GM19467 (cell line): ENCODE data around the gene CCL1.

ENCODE experiments used
- ATAC-seq: cut with Tn5 transposase; IDR thresholded peaks from one replicate; pipeline ENCODE4 v1.9.1; 2021; ENCODE audit warnings: mild to moderate bottlenecking, moderate library complexity; ENCODE audit not compliant: unreplicated experiment

Gene CCL1, protein sequence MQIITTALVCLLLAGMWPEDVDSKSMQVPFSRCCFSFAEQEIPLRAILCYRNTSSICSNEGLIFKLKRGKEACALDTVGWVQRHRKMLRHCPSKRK

DNA sequence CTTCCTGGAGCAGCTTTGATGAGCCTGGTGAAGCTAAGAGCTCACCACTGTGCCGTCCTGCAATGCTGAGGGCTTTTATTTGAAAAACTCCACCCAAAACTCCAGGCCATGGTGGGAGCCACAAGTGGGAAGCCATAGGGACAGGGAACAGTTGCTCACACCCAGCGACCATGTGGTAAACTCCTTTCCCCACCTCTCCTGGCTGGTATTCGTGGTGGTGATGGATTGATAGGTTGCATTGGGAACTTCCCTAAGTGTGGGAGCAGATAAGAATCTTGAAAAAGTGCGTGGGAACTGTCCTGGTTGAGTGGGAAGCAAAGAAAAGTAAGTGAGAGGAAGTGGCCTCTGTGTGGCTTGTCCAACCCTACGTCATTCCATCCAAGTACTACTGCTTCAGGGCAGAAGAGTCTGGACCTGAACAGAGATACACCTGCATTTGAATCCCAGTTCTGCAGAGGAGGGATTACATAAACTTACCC lies at the start of gene CCL1:
CCL1 (minus strand) TSS at position 51 of the 479 bp plus-strand sequence. CDS start 72 bp downstream, outside the sequence.
- no peak for ATAC-seq

DNA sequence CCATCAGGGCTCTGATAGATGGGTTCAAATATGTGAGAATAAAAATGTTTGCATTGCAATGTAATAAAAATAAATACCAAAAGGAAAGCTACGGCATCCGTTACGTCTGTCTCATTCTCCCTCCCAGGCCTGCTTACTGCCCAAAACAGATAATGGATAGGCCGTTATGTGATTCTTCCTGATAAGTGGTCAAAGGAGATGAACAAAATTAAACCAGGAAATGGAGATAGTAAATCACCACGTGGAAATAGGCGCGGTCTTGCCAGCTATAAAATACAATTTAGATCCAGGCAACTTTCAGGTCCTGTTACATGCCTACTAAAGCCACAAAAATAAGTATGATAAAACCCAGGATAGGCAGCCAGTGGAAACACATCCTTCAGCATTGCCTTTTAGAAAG lies 49.5 kb upstream of the CCL1 start:
- ATAC-seq, result no peak

DNA sequence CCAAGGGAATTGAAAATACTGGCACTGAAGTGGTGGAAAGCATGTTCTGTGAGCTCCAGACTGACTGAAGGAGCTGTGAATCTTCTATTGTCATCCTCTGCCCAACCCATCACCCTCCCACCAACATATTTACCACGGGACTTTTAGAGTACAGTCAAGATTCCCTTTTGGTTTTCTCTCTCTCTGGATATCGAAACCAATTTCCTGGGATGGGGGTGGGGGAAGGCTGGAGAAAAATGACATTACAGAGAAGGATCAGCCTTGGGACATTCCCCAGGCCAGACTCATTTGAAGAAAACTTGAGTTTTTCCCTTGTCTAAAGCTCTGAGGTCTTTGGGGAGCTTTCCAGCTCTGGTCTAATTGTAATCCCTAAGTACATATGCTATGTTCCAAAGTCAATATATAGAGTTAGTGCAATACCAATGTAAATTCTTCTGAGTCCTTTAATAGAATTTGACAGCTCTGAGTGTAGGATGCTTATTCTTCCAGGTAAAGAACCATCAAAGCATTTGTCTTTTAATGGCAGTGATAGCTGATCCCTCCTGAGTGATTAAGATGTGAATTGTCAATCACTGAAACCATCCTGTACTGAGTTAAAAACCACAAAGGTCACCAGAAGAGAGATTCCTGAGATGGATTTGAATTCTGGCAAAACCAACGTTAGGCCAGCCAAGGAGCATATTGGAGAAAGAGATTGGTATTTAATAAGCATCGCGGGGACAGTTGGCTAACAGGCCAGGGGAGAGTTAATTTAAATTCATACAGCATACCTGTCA lies 48.8 kb upstream of the CCL1 start:
- ATAC-seq, result no peak

DNA sequence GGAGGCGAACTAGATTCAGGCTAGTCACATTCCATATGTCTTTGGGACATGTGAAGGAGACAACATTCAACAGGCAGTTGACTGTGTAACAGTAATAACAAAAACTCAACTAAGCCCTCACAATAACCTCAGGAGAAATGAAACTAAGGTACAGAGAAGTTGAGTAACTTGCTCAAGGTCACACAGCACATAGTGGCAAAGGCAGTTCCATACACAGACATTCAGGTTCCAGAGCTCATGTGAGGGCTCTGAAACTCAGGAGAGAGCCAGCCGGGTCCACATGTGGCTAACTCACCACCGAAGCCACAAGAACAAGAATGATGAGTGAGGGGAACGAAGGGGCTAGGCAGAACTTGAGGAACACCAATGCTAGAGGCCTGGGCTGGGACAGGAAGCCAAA lies 46.3 kb upstream of the CCL1 start:
- ATAC-seq, result no peak

DNA sequence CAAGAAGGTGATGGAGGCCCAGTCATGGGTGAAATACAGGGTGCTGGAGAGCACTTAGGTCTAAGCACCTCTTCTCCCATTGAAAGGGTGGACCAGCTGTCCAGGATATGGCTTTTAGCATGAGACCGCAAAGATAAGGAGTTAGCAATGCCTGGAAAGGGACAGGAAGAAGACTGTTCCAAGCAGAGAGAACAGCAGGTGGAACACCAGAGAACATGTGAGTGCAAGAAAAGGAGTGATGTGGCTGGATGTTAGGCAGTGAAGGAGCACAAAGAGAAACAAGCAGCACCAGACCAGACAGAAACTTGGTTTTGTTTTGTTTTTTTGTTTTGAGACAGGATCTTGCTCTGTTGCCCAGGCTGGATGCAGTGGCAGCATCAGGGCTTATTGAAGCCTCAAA lies 45.4 kb upstream of the CCL1 start:
- ATAC-seq, result no peak

DNA sequence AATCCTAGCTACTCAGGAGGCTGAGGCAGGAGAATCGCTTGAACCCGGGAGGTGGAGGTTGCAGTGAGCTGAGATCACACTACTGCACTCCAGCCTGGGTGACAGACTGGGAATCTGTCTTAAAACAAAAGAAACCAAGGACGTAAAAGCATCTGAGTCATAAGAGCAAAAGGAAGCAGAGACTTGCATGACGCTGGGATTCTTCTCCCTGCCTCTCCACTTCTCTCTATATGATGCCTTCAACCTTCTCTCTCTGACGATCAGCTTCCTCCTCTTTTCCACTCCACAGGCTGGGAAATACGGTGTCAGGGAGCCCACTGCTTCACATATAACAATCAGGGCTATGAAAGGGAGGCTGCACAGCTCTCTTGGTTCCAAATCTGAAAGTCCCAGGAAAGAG lies 43.2 kb upstream of the CCL1 start:
- ATAC-seq, result no peak

DNA sequence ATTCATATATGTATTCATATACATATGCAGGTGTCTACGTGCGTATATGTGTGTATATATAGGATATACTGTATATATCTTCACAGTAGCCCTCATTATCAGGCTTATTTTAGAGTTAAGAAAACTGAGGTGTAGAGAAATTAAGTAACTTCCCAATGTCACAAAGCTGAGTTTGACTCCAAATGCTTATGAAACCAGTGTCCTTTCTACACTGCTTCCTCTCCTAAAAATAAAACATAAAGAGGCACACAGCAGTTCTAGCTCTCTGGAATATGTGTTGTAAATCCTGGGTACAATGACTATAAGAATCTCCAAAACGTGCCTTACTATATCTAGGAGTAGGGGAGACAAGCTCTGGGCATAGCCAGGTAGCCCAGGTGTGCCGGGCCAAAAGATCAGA lies 40.0 kb upstream of the CCL1 start:
- ATAC-seq, result no peak

DNA sequence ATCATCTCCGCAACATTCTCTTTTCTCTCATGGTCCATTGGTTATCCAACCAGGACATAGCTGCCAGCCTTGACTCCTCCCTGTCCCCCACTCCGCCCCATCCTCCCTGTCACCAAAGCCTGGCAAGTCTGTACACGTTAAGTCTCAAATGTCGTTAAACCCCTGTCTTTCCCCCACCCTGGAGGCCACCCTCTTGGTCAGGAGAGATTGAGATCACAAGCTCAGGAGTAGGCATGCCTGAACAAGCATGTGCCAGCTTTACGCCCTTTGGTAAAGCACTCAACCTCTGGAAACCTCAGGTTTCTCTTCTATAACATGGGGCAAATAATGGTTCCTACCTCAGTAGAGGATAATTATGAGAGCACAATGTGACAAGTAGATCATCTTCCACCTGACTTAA lies 38.1 kb upstream of the CCL1 start:
- ATAC-seq, result no peak

DNA sequence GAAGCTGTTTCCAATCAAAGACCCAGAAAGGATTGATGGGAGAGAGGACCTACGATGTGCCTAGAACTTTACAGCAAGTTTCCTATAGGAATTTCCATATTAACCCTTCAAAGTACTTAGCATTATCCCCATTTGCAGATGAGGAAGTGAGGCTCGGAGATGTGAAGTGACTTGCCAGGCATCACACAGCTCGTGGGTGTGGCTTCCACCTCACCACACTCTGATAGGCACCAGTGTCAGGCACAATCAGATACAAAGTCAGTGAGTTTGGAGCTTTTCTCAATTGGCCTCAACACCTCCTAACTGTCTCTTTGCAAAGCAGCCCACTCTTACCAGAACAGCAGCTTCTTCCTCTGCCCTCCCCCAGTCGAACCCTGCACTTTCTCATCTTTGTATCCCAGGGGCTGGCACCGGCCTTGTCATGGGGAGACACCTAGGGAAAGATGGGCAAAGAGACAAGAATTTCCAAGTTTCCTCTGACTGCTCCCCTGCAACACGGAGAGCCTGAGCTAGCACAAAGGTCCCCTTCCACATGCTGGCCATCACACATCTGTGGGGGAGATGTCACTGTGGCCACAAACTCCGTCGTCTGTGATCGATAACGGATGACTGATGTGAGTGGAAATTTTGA lies 37.4 kb upstream of the CCL1 start:
- no peak for ATAC-seq

DNA sequence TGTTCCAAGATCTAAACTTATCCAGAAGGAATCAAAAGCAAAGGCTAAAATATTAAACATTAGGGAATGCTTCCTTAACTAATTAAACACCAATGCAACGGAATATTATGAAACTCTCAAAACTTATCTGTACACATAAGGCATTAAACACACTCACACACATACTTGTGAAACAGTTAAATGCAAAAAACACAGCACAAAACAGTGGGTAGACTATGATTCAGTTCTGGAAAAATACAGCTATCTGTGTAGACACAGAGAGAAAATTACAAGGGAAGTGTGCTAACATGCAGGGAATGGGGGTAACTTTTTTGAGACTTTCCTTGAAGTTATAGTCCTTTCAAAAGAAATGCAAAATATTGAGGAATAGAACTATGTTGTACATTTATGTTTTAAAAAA lies 36.7 kb upstream of the CCL1 start:
- no peak for ATAC-seq

DNA sequence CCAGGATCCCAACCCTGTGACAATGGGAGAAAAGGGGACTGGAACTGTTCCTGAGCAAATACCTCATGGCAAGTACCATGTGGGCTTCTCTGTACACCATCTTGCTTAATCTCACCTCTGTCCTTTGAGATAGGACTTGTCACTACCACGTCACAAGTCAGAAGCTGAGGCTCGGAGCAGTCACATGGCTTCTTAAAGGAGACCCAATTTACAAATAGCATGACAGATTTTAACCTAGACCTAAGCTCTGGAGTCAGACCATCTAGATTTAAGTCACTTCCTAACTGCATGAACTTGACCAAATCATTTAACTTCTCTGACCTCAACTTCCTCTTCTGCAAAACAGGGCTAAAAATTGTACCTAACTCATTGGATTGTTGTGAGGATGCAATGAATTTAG lies 36.0 kb upstream of the CCL1 start:
- ATAC-seq, result no peak

DNA sequence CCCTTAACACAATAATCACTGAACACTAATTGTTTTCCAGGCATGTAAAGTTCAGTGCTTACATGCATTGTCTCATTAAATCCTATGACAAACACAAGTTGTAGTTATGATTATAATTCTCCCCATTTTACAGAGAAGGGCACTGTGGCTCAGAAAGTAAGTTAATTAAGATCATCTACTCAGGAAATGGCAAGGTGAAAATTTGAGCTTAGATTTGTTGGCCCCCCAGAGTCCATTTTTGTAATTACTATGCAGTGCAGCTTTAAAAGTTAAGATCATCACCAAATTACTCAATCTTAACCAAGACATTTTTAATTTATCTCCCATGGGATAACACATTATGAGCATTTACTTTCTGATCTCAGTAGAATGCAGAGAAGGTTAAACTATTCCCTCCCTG lies 34.2 kb upstream of the CCL1 start:
- ATAC-seq, result no peak

DNA sequence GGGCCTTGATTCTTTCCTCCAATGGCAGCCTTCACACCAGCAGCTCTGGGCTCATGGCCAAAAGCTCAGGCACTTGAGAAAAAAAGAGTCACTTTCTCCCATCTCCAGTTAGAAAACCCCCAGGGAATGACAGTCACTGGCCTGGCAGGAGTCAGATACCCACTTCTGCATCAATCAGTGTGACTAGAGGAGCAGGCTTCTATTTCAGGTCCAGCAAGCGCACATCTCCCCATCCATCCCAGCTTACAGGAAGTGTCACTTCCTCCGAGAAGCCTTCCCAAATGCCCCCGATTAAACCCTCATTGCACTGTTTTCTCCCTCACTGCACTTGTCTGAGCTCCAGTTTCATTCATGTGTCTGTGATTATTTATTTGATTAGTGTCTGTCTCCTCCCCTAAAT lies 30.4 kb upstream of the CCL1 start:
- no peak for ATAC-seq

DNA sequence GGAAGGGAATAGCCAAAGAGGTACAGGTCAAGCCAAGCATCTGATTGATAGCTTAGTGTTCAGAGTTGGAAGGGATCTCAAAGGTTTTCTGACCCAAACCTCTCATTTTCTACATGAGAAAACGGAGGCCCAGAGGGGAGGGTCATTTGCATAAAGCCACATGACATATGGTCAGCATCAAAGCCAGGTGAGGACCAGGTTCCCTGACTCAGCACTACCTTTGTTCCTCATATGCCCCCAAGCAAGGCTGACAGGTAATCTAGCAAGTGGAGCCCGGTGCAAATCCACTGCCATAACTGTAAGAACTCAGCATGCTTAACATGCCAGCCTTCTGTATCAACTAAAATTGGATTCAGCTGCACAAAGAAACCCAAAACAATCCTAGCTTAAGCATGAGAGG lies 28.2 kb upstream of the CCL1 start:
- no peak for ATAC-seq

DNA sequence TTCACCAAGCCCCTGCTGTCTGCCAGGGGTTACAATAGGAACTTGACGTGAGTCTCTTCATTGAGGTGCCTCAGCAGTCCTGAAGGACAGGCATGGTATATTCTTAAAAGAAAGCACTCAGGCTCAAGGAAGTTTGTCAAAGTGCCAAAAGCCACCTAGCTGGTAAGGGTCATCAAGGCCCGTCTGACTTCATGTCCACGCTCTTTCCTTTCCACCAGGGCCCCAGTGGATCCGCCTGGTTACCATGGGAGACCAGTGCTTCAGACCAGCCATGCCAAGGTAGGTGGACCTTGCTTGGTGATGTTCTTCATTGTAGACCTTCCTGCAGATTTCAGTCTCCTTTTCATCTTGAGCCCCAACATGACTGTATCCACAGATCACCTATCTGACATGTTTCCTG lies 27.6 kb upstream of the CCL1 start:
- ATAC-seq, result no peak

DNA sequence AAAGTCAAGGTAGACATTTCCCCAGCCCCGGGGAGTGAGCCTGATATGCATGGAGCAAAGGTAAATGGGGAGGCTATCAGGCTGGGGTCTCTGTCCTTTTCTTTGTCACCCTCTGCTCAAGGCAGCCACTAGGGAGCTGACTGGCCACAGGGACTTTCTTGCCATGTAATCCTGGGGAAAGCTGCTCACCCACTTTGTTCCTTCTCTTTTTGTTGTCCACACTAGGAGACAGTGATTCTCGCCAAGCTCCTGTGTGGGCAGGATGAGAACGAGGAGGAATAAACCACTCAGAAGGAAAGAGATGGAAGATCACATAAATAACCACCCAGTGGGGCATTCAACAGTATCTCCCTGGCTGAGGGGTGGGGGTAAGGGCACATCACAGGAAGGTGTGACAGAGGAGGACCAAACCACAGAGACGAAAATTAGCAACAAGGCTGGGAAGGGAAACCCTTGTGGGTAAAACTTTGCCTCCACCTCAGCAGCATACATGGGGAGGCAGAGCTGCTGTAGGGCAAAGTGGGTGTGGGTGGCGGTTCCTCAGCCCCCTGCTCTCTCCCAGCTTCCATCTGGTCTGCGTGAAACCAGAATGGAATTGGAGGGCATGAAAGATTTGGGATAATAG lies 26.2 kb upstream of the CCL1 start:
- ATAC-seq, result no peak

DNA sequence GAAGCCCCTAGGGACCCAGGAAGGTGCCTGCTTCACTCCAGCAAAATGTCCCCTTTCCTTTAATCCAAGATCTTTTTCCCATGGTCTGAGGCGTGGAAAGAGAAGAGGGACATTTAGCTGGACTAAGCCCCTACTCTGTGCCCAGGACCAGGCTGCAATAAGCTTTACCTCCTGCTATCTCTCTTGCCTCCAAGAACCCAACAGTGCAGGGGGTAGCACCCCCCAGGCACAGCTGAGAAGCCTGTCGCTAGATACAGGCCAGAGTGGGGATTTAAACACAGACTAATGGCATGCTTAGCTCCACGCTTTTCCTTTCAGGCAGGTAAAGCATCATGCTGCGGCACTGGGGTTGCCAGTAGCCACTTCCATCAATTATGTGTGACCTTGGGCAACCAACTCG lies 24.5 kb upstream of the CCL1 start:
- no peak for ATAC-seq

DNA sequence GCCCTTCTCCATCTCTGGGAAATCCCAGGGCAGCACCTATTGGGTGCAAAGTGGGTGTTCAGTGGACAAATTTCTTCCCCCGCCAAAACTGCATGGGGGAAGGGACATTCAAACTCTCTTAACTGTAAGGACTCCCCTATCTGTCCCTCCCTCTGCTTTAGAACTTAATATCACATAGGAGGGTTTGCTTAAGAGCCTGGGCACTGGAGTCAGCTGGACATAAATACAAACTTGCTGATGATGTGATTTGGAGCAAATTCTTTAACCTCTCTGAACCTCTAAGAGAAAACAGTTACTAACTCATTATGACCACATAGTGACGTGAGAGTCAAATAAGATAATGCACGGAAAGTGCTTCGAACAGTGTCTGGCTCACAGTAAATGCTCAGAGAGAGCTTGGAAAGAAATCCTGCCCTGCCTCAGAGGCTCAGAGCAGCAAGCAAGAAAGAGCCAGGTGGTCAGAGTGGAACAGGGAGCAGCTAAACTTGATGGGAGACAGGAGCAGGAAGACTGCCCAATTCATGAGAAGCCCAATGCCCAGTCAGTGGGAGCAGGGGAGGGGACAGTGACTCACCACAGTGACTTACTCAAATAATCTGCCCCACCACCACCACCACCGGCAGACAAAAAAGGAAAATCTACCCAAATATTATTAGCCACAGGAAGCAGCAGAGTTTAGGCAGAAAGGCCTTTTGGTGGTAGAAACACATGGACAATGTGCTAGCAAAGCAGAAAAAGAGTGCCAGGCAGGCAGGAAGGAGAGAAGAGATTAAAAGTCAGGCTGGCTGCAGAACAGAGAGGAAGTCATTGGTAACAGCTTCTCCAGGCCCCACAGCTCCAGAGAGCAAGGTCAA lies 23.9 kb upstream of the CCL1 start:
- ATAC-seq, result no peak

DNA sequence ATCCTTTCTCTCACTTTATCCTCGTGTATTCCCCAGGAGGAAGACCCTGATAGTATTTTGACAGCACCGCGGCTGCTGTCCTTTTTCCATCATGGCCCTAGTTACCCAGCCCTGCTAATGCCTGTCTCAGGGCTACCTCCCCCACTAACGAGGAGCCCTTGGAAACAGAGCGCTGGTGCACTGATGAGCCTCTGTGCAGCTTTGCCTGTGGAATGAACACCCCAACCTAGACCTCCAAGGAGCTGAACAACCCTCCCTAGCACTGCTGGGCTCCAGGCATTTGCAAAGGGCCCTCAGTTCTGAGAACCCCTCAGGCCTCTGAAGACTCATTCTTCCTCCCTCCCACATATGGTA lies 23.3 kb upstream of the CCL1 start:
- ATAC-seq, result no peak

DNA sequence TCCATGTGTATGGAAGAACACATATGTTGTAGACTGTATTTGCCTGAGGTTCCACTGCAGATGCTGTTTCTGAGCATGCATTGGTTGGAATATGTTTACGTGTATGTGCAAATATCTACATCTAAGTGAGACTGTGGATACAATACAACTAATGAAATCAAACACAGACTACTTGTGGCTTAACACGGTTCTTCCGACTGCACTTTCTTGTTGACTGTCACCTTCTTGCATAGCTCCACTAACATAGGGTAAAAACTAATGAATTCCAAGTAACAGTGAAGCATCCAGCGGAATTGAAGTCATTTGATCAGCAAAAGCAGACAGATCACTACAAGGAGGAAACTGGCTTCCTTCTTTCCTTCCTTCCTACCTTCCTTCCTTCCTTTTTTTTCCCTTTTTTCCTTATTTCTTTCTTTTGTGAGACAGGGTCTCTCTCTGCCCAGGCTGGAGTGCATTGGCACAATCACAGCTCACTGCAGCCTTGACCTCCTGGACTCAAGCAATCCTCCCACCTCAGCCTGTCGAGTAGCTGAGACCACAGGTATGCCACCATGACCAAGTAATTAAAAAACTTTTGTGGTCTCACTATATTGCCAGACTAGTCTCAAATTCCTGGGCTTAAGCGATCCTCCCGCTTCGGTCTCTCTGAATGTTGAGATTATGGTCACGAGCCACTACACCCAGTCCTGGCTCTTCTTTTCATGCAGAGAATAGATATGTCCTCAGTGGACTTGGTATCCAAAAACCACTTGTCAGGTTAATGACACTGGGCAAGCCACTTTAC lies 22.0 kb upstream of the CCL1 start:
- ATAC-seq, result no peak
